Breast epithelium (tissue), 3 donors: Measurements from ENCODE around the gene STXBP6.

ENCODE experiments used
- POLR2A ChIP-seq: fragments of 450-650 bp; IDR thresholded peaks from one replicate; pipeline ENCODE4 v1.6.1; 2016; ENCODE audit warnings: antibody characterized with exemption, mild to moderate bottlenecking, moderate library complexity
- POLR2AphosphoS5 ChIP-seq, 3 donors: sonication (generic); formaldehyde crosslinking; IDR thresholded peaks; one replicate each; pipeline ENCODE4 v1.6.1; 2017; ENCODE audit warnings: antibody characterized with exemption in 3 of 3
- TF ChIP-seq, protein P1 (sequence below), 3 donors: fragments of 450-650 bp; IDR thresholded peaks; one replicate each; pipeline ENCODE4 v1.5.1; 2016 to 2017; ENCODE audit warnings: antibody characterized with exemption in 3 of 3, mild to moderate bottlenecking in 3 of 3, moderate library complexity in 3 of 3

DNA sequence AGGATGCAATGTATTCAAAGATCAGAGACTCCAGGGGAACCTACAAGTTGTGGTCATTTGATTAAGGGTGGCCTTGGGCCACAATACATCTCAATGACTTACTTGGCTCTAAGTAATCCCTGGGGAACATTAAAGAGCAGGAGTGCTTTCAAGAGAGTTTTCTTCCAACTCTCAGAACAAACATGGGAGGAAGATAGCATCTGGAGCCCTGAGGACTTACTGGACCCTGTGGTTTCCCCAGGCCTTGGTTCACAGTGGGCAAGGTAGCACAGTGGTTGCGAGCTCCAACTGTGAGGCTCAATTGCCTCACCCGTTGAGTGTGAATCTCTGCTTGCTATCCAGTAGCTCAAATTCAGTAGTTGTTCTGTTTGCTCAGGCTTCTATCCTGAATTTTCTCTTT is 32.4 kb downstream of the STXBP6 start:
- TF ChIP-seq, protein P1, sequence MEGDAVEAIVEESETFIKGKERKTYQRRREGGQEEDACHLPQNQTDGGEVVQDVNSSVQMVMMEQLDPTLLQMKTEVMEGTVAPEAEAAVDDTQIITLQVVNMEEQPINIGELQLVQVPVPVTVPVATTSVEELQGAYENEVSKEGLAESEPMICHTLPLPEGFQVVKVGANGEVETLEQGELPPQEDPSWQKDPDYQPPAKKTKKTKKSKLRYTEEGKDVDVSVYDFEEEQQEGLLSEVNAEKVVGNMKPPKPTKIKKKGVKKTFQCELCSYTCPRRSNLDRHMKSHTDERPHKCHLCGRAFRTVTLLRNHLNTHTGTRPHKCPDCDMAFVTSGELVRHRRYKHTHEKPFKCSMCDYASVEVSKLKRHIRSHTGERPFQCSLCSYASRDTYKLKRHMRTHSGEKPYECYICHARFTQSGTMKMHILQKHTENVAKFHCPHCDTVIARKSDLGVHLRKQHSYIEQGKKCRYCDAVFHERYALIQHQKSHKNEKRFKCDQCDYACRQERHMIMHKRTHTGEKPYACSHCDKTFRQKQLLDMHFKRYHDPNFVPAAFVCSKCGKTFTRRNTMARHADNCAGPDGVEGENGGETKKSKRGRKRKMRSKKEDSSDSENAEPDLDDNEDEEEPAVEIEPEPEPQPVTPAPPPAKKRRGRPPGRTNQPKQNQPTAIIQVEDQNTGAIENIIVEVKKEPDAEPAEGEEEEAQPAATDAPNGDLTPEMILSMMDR (IDR thresholded peaks at IDR 0.05) = no peak
- no peak for TF ChIP-seq POLR2AphosphoS5 (IDR thresholded peaks at IDR 0.05)
- TF ChIP-seq POLR2A = no peak
